Osteocyte (in vitro differentiated cells): ENCODE data around the gene VPS45. TPM values are rescaled to one million over a fixed set of nuclear protein-coding genes. Genes with fewer than 3 reads are reported as not detected.

Source experiments
- DNase-seq: peaks from one replicate; pipeline ENCODE4 v3.0.0; 2021; ENCODE audit warnings: mixed read lengths; ENCODE audit not compliant: unreplicated experiment; ENCODE audit errors: extremely low spot score
- H3K27ac Mint-ChIP-seq: one replicate; pipeline ENCODE4 v1.8.0; 2021; ENCODE audit warnings: mild to moderate bottlenecking, mixed read lengths; ENCODE audit not compliant: unreplicated experiment
- H3K27me3 Mint-ChIP-seq: one replicate; pipeline ENCODE4 v1.8.0; 2021; ENCODE audit warnings: mixed read lengths; ENCODE audit not compliant: unreplicated experiment
- H3K36me3 Mint-ChIP-seq: one replicate; pipeline ENCODE4 v1.8.0; 2021; ENCODE audit warnings: mixed read lengths; ENCODE audit not compliant: unreplicated experiment
- H3K4me1 Mint-ChIP-seq: one replicate; pipeline ENCODE4 v1.8.0; 2021; ENCODE audit warnings: mixed read lengths; ENCODE audit not compliant: unreplicated experiment
- H3K4me3 Mint-ChIP-seq: one replicate; pipeline ENCODE4 v1.8.0; 2021; ENCODE audit warnings: mild to moderate bottlenecking, moderate library complexity, mixed read lengths; ENCODE audit not compliant: unreplicated experiment
- H3K9me3 Mint-ChIP-seq: one replicate; pipeline ENCODE4 v1.8.0; 2021; ENCODE audit warnings: mixed read lengths; ENCODE audit not compliant: unreplicated experiment
- total RNA-seq: library from RNA; stranded (reverse); gene quantifications from 2 replicates; pipeline ENCODE4 v1.2.1, GENCODE V29; 2021
- TF ChIP-seq, protein P1 (sequence below): fragments of 200-600 bp; sonication (generic); IDR thresholded peaks from 2 replicates; pipeline ENCODE4 v1.5.0; 2021; ENCODE audit warnings: antibody characterized with exemption, mild to moderate bottlenecking, moderate library complexity

VPS45 gene
- total RNA-seq, 1 donor from 2014 or later, result 43.6 TPM

DNA sequence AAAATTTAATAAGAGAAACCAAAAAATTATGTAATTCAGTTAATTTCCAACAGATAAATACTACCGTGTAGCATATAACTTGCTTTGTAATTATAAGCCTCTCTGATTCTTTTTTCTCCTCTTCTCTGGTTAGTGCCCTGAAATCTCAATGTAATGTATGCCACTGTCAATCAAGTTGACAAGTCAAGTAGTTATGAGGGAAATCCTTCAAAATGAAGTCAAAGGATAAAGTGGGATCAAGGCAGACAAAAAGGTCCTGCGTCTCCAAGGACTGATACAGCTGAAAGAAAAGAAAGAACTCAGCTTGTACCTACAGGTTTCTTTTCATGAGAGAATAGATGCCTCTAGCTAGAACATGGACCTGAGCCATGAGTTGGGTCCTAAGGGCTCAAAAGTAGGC lies 19.8 kb downstream of the VPS45 start:
- Mint-ChIP-seq H3K4me3 (no peak overlapping the region), H3K27me3 (no peaks in the 10 kb centered on the region), H3K4me1 (no peaks in the 10 kb centered on the region), H3K36me3 (peaks cover 32% of the 10 kb centered on the region), H3K9me3 (no peaks in the 10 kb centered on the region), H3K27ac (no peak overlapping the region)
- TF ChIP-seq, protein P1, sequence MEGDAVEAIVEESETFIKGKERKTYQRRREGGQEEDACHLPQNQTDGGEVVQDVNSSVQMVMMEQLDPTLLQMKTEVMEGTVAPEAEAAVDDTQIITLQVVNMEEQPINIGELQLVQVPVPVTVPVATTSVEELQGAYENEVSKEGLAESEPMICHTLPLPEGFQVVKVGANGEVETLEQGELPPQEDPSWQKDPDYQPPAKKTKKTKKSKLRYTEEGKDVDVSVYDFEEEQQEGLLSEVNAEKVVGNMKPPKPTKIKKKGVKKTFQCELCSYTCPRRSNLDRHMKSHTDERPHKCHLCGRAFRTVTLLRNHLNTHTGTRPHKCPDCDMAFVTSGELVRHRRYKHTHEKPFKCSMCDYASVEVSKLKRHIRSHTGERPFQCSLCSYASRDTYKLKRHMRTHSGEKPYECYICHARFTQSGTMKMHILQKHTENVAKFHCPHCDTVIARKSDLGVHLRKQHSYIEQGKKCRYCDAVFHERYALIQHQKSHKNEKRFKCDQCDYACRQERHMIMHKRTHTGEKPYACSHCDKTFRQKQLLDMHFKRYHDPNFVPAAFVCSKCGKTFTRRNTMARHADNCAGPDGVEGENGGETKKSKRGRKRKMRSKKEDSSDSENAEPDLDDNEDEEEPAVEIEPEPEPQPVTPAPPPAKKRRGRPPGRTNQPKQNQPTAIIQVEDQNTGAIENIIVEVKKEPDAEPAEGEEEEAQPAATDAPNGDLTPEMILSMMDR, result no peak
- no peak for DNase-seq

DNA sequence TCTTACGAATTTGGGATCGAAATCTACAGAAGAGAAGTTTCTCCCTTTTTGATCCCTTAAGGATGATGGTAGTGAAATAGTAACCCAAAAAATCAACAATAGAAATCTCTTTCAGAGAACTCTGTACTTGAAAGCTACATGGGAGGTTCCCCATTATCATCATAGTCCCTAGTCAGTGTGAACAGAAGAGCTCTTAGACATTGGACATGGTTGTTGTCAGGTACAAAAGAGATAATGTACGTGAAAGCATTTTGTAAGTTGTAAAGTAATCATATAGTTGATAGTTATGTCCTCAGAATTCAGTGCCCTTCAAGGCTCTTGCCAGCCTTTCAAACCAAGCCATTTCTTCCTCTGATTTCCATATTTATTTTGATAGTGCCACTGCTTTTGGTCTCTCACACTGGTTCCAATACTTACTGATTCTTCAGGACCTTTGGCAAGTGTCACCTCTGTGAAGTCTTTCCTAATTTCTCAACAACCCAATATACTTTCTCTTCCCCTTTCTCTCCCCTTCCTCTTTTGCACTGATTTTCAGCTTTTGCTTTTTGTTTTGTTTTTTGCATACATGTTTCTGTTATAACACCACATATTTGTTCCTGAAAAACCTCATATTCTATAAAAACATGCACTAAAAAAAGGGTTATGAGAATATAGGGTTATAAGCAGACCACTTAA lies 22.4 kb downstream of the VPS45 start:
- DNase-seq, result no peak
- no peak overlapping the region for H3K4me3 Mint-ChIP-seq

DNA sequence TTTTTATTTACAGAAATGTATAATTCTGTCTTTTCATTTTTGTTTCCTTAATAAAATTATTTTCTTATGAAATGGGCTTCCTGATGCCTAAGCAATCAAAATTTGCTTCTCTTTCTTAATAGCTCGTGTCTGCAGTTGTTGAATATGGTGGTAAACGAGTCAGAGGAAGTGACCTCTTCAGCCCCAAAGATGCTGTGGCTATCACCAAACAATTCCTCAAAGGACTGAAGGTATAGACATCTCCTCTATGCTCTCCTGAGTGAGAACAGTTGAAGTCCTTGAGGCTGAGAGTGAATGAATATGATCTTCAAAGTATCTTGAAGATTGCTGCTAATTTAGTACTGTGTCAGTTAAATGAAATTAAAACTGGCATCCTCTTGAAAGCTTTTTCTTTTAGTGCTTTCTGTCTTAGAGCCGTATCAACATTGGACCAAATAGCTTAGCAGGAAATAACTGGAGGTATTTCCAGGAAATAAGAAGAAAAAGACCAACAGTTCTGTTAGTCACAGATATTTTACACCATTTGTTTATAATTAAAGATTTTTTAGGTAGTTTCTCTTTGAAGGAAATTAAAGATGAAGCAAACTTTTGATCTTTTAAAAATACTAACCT lies 24.7 kb downstream of the VPS45 start:
- no peak for DNase-seq
- Mint-ChIP-seq H3K36me3 (peaks cover 29% of the 10 kb centered on the region), H3K27me3 (no peaks in the 10 kb centered on the region), H3K4me1 (no peaks in the 10 kb centered on the region), H3K27ac (no peak overlapping the region), H3K4me3 (no peak overlapping the region), H3K9me3 (no peaks in the 10 kb centered on the region)
- TF ChIP-seq, protein P1, result no peak

More for the DNA sequence above, 22.4 kb downstream of the VPS45 start:
- no peak overlapping the region for H3K27ac Mint-ChIP-seq
- no peaks in the 10 kb centered on the region for H3K27me3 Mint-ChIP-seq
- TF ChIP-seq, protein P1, result no peak
- H3K36me3 Mint-ChIP-seq, result peaks cover 28% of the 10 kb centered on the region
- H3K4me1 Mint-ChIP-seq, result no peaks in the 10 kb centered on the region
- no peaks in the 10 kb centered on the region for H3K9me3 Mint-ChIP-seq

DNA sequence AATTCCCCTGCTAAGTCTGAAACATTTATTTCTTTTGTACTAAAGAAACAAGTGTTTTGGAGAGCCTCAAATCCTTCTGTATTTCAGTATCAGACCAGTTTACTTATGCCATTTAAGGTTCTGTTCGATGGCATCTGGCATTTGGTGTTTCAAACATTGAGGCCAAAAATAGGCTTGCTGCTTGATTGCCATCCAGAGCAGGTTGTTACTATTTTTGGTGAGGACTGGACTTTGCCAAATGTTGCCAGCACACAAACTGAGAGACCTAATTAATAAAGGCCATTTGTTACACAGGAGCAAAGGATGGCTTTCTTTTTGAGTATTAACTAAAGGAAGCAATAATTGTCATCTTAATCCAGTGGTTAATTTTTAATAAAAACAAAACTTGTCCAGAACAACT lies 26.2 kb downstream of the VPS45 start:
- no peak for DNase-seq
- no peaks in the 10 kb centered on the region for H3K9me3 Mint-ChIP-seq
- no peak overlapping the region for H3K4me3 Mint-ChIP-seq
- peaks cover 26% of the 10 kb centered on the region for H3K36me3 Mint-ChIP-seq
- TF ChIP-seq, protein P1, result no peak
- H3K4me1 Mint-ChIP-seq, result no peaks in the 10 kb centered on the region
- no peaks in the 10 kb centered on the region for H3K27me3 Mint-ChIP-seq
- H3K27ac Mint-ChIP-seq, result no peak overlapping the region

- DNase-seq, result no peak
- H3K9me3 Mint-ChIP-seq, result no peaks in the 10 kb centered on the region
- no peak overlapping the region for H3K27ac Mint-ChIP-seq
- no peaks in the 10 kb centered on the region for H3K27me3 Mint-ChIP-seq
- peaks cover 31% of the 10 kb centered on the region for H3K36me3 Mint-ChIP-seq
- TF ChIP-seq, protein P1, result no peak
- H3K4me3 Mint-ChIP-seq, result no peak overlapping the region
- no peaks in the 10 kb centered on the region for H3K4me1 Mint-ChIP-seq
Observed at GRCh38 chr1:150094734-150095265, 27.2 kb downstream of the VPS45 start.
